ENCODE data around the gene CCDC30.
"Not testable (repeated sequence)": the region's sequence is repeated elsewhere in the genome, so short reads cannot be mapped to it uniquely, and the experiment has no call there.

CCDC30 gene

DNA sequence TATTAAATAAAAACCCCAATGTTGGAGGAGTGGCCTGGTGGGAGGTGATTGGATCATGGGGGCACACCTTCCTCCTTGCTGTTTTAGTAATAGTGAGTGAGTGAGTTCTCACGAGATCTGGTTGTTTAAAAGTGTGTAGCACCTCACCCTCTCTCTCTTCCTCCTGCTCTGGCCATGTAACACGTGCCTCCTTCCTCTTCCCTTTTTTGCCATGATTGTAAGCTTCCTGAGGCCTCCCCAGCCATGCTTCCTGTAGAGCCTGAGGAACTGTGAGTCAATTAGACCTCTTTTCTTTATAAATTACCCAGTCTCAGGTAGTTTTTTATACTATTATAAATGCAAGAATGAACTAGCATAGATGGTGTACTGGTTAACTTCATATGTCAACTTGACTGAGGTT lies 68.0 kb downstream of the CCDC30 start:
- no peak for DNase-seq

DNA sequence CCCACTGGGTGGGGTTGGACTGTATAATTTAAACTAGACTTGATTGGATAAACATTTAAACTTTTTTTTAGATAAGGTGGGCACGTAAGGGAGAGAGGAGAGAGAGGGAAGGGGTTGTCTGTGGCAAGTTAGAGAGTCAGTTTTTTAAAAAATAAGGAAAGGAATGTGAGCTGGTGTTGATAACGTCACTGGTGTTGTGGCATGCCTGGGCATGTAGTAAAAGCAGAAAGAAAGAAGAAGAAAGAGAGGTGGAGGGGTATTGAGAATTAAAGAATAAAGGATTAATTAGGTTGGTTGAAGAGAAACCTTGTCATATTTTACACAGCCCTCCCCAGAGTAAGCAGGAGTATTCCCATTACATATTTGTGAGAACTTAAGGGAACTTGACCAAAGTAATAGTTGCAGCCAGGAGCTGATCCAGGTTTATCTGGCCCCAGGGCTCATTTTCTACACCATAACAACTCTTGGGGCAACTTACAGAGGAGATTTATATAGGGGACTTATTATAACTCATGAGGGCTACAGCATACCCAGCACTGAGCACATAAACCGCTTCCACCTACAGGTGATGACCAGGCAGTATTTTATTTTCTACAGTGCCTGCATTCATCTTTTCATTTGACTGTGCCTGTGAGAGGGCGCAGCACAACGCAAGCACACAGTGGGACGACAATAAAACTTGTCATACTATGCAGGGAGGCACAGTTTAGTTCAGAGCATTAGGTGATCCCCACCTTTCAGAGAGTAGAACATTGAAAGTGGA lies 70.2 kb downstream of the CCDC30 start:
- no peak for DNase-seq

DNA sequence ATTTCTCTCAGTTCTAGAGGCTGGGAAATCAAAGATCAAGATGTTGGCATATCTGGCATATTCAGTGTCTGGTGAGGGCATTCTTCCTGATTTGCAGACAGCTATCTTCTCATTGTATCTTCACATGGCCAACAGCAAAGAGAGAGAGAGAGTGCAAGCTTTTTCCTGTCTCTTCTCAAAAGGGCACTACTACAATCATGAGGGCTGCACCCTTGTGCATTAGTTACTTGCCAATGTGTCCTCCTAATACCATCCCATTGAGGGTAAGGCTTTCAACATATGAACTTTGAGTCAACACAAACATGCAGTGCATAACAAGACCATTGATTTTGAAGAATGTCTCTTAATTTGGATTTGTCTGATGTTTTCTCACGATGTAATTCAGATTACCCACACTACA lies 78.0 kb downstream of the CCDC30 start:
- DNase-seq: no peak

DNA sequence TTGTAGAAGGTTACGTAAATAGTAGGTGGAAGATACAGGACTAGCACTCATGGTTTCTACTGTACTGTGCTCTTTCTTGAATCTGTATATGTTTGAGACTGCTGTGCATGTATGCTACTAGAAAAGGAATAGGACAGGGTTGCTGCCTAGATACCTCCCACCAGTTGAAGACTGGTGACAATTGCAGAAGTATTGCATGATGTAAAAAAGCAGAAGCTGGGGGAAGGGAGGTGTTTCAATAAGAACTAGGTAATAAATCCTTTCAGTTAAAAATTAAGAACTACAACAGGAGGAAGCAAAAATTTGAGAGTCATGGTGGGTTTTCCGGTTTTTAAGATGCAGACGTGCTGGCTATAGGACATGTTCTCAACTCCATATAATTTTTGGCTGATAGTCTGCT lies 88.1 kb downstream of the CCDC30 start:
- DNase-seq: no peak

DNA sequence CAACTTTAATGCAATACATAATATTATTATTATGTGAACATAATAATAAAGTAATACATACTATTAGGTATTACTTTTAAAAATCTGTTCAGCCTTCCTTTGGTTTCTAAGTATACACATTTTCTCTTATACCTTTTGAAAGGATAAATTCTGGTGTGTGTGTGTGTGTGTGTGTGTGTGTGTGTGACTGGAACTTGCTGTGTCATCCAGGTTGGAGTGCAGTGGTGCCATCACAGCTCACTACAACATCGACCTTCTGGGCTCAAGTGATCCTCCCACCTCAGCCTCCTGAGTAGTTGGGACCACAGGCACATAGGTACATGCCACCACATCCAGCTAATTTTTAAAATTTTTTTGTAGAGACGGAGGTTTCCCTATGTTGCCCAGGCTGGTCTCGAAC lies 88.5 kb downstream of the CCDC30 start:
- no peak for DNase-seq

DNA sequence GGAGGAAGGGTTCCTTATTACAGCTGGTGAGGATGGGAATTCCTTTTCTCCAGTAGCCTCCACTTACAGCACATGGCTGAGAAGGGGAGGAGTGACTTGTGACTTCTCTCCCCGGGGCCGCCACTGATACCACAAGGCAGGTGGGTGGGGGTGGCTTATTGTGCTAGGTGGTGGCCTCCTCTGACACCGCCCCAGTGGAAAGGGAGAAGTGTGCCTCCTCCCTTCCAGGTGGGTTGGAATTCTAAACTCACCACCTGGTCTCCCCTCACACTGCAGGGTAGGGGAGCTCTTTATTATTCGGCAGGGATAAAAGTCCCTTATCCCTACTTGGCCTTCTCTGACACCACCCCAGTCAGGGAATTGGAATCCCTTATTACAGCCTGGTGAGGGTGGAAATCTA lies 89.5 kb downstream of the CCDC30 start:
- no peak for DNase-seq

DNA sequence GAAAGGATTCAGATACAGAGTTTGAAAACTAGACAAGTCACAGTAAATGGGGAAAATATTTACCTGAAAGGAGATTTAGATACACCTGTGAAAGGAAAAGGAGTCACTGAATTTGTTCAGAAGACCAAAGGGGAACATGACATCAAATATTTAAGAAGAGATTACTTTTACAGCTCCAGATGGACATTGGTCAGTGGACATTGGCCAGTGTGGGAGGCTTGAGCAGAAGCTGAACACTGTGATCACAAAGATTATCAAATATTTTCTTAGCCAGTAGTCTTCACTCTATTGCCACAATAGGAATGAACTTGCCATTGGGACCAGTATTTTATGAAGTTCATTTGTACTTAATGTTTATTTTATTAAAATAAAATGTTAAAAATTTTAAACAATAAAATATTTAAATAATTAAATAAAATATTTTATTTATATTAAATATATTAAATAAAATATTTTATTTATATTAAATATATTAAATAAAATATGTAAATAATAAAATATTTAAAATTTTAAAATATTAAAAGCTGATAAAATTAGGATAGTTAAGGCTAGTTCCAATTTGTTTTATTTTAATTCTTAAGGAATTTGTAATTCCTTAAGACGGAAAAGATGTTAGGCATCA lies 94.3 kb downstream of the CCDC30 start:
- DNase-seq: no peak

DNA sequence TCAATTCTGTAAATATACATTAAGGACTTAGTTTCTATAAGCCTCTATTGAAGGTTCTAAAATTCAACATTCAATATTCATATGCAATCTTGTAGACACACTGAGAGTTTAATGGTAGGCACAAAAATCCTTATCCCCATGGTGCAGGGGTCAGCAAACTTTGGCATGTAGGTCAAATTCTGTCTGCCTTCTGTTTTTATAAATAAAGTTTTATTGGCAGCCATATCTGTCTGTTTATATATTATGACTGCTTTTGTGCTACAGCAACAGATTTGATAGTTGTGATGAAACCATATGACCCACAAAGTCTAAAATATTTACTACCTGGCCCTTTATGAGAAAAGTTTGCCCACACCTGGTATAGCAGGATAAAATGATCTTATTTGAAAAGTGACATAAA lies 104.0 kb downstream of the CCDC30 start:
- no peak for DNase-seq

DNA sequence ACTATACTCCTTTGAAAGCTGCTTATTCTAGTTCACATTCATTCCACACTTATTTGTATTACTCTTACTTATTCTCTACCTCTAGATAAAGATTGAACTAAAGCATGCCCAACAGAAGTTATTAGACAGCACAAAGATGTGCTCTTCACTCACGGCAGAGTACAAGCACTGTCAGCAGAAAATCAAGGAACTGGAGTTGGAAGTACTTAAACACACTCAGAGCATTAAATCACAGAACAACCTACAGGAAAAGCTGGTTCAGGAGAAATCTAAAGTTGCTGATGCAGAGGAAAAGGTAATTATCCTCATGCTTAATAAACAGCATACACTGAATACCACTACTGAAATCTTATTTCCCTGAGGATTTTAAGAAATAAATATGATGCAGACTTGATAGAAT lies 113.8 kb downstream of the CCDC30 start:
- DNase-seq: no peak

DNA sequence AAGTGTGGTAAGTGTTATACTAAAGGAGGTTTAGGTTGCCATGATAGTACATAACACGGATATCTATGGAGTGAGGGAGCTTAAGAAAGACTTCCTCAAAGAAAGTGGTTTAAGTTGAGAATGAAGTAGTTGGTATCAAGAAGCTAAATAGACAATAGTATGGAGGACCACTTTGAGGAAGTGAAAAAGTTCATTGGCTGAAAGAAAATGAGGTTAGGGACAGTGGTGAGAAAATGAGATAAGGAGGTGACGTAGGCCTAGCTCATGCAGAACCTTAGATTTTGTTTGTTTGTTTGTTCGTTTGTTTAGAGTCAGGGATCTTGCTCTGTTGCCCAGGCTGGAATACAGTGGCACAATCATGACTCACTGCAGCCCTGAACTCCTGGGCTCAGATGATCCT lies 122.9 kb downstream of the CCDC30 start:
- no peak for DNase-seq

DNA sequence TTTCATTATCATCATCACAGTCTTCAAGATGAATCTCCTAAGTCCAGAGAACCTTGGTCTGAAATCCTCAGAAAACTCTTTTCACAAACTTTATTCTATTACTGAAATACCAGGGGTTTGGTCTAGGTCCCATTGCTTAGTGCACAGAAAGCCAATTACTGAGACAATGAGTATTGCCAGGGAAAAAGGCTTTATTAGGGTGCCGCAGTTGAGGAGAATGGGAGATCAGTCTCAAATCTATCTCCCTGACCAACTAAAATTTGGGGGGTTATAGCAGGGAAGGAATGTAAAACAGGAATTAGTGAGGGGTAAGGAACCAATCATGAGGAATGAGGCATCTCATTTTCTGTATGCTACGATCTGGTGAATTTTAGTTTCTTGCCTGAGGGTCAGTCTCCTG lies 124.7 kb downstream of the CCDC30 start:
- DNase-seq: no peak

DNA sequence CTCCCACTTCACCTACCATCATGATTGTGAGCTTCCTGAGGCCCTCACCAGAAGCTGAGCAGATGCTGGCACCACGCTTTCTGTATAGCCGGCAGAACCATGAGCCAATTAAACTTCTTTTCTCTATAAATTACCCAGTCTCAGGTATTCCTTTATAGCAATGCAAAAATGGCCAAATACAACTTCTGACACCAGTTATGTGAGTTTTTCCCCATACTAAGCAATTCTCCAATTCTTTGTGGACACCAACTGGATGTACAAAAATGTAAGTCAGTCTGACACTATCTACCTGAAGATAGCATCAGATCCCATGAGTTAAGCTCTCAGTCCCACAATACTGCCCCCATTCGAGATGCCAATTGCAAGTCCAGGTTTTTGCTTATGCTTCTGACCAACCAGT lies 129.7 kb downstream of the CCDC30 start:
- no peak for DNase-seq

DNA sequence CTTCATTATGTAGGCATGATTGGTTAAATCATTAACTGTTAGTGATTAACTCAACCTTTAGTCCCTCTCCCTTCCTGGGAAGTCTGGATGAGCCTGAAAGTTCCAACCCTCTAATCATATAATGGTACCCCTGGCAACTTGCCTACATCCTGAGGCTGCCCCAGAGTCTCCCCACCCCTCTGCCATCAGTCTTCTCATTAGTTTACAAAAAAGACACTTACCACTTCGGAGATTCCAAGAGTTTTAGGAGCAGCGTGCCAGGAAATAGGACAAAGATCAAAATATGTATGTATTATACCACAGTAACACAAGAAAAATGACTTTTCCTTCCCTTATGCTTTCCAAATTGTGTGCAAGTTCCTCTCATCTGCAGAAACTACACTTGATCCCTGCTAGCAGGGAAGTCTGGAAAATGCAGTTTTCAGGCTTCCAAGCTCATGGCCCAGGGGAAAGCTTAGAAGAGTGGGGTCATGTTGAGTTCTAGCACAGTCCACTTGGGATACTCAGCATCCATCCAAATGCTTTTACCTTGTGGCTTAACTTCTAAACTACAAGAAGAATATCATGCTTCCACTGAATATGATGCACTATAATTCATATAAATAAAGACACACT lies 130.5 kb downstream of the CCDC30 start:
- DNase-seq: no peak

DNA sequence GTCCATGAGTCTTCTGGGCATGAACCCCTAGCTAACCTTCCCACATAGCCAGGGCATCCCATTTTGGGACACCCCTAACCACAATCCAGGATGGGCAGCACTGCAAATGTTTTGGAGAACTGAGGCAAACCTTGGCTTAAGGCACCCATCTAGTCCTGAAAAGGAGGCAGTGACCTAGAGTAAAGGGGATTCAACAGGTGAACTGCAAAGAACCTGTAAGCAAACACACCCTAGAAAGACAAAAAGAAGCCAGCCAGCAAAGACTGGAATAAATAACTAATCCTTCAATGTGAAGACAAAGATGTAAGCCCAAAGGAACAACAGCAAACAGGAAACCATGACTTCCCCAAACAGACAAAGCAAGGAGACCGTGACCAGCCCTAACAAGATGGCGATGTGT lies 138.4 kb downstream of the CCDC30 start:
- DNase-seq: no peak

DNA sequence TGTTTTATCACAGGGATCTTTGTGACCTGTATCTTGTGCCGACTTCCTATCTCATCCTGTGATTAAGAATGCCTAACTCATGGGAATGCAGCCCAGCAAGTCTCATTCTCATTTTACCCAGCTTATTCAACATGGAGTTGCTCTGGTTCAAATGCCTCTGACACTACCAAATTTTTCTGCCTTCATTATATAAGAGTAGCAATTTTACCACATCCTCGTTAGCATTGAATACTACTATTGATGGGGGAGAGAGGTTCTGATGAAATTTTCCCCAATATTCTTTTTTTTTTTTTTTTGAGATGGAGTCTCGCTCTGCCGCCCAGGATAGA lies 150.7 kb downstream of the CCDC30 start:
- DNase-seq: no peak

DNA sequence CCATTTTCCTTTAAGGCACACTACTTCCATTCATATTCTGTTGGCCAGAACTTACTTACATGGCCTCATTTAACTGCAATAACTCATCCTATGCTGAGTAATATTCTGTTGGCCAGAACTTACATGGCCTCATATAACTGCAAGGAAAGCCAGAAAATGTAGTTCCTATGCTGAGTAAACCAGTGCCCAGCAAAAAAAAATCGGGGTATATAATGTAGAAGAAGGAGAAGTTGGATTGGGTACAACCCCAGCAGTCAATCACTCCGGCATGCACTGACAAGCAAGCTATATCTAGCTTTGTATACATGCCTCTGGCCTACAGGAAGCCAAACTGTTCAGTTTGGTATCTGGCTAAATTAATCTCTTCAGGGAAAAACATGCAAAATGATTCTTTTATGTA lies 155.8 kb downstream of the CCDC30 start:
- DNase-seq: no peak

DNA sequence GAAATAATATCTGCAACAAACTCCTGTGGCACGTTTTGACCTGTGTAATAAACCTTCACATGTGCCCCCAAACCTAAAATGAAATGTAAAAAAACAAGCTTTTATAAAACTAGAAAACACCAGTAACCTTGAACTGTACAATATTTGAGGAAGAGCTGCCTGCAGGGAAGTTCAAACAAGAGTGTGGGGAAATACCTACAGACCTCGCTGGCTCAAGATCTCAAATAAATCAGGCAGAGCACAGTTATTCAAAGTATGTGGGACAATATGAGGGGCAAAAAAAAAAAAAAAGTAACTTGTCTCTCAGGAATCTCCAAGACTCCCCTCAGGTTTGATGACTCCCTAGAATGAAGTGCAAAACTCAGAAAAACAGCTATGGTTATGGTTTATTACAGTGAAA lies 157.2 kb downstream of the CCDC30 start:
- DNase-seq: no peak

DNA sequence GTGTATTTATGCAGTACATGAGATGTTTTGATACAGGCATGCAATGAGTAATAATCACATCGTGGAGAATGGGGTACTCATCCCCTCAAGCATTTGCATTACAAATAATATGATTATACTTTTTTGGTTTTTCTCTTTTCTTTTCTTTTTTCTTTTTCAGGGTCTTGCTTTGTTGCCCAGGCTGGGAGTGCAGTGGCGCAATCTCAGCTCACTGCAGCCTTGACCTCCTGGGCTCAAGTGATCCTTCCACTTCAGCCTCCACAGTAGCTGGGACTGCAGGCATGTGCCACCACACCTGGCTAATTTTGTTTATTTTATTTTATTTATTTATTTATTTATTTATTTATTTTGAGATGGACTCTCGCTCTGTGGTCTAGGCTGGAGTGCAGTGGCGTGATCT lies 158.1 kb downstream of the CCDC30 start:
- DNase-seq: not testable (repeated sequence)

DNA sequence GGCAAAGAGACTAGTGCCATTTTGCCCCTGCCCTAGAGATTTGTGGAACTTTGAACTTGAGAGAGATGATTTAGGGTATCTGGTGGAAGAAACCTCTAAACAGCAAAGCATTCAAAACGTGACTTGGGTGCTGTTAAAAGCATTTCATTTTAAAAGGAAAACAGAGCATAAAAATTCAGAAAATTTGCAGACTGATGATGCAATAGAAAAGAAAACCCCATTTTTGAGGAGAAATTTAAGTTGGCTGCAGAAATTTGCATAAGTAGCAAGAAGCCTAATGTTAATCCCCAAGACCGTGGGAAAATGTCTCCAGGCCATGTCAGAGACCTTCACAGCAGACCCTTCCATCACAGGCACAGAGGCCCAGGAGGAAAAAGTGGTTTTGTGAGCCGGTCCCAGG lies 164.1 kb downstream of the CCDC30 start:
- not testable (repeated sequence) for DNase-seq

DNA sequence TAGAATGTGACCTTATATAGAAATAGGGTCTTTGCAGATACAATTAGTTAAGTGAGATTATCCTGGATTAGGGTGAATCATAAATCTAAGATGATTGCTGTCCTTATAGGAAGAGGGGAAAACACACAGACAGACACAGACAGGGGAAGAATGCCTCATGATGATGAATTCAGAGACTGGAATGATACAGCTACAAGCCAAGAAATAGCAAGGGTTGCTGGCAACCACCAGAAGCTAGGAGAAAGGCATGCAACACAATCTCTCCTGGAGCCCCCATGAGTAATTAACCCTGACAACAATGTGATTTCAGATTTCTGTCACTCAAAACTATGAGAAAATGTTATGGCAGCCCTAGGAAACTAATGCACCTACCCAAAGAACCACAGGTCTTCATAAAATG lies 176.0 kb downstream of the CCDC30 start:
- no peak for DNase-seq

DNA sequence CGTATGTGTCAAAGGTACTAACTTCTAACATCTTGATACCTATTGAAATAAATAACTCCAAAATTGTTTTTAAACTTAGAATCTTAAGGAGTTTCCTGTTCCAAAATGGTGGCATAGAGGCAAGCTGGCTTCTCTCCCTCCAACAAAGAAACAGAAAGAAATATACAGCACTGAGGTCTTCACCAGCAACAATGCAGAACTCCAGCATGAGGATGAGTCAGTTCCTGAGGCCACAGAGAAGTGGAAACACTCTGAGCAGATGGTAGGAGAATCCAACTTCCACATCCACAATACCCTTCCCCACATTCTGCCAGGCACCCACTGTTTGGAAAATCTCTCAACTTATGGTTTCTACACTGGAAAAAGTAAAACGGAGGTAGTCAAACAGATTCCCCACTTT lies 183.0 kb downstream of the CCDC30 start:
- no peak for DNase-seq

DNA sequence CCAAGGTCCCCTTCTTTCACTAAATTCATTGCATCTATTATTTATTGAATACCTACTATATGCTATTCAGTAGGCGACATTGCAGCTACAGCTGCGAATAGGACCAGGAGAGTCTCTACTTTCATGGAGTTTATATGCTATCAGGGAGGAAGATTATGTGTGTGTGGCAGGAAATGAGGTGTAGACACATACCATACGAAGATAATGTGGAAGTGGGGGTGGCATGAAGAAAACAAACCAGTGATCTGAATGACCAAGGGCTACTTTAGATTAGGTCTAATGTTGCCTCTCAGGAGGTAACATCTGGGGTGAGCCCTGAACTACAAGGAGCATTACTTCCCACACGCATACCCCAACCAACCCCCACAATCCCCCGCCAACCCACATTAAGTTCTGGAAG lies 194.1 kb downstream of the CCDC30 start:
- no peak for DNase-seq

DNA sequence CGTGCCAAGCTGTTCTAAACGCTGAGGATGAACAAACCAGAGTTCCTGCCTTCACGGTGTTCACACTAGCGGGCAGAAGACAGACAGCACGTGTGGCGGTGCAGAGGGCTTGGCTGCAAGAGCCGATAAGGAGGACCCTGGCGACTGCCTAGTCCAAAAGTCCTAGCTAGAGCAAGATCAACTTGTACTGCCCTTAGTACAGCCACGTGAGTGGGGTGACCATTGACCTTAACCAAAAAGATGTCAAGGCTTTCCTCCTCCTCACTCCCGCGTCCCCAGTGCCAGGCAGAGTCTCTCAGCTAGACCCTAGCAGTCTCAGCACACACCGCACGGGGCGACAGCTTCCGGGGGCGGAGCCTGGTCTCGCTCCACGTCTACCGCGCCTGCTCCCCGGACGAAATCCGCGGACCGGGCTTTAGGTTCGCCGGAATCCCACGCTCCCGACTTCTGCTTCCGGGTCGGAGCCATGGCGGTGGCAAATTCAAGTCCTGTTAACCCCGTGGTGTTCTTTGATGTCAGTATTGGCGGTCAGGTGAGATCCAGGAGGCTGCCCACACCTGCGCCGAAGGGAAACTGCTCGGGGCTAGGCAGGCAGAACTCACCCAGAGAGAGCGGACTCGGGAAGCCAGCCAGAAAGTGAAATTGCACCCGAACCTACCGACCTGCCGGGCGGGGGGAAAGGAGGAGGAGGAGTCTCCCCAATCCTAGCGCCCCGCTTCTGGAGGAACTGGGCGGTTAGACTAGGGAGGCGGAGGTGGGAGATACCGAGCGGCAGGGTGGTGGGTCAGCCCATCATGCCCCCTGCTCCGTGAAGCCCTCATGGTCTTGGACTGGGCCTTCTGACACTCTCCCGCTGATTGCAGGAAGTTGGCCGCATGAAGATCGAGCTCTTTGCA lies 195.1 kb downstream of the CCDC30 start, which contains the start of gene PPIH:
TSS of gene PPIH (plus strand) at position 443 of the 896 bp plus-strand sequence. CDS start at position 467, 24 bp downstream.
- peak; percentile 95 for DNase-seq

Measured in NCI-H345 (cell line).